ENCODE measurements around the gene PTPRD.

PTPRD gene

DNA sequence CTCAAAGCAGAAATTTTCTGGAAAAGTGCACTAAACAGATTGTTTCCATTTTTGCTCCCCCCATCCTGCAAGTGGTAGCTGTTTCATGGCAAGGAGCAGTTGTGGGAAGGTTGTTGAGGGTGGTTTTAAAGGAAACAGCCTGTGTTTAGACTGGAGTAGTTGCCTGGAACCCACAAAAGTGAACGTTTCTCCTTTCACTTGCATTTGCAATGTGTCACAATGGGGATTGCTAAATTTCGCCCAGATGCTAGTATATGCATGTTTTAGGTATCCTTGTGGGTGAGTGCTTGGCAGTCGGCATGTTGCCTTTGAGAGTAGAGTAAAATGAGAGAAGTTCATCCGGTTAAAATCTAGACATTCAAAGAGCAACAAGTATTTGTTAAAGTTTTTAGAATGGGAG is 1713.3 kb downstream of the PTPRD start:
- H3K4me3 ChIP-seq (ENCODE audit: low read depth, low read length) = no peak overlapping the region
- TF ChIP-seq, protein P1, sequence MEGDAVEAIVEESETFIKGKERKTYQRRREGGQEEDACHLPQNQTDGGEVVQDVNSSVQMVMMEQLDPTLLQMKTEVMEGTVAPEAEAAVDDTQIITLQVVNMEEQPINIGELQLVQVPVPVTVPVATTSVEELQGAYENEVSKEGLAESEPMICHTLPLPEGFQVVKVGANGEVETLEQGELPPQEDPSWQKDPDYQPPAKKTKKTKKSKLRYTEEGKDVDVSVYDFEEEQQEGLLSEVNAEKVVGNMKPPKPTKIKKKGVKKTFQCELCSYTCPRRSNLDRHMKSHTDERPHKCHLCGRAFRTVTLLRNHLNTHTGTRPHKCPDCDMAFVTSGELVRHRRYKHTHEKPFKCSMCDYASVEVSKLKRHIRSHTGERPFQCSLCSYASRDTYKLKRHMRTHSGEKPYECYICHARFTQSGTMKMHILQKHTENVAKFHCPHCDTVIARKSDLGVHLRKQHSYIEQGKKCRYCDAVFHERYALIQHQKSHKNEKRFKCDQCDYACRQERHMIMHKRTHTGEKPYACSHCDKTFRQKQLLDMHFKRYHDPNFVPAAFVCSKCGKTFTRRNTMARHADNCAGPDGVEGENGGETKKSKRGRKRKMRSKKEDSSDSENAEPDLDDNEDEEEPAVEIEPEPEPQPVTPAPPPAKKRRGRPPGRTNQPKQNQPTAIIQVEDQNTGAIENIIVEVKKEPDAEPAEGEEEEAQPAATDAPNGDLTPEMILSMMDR (IDR thresholded peaks at IDR 0.05; ENCODE audit: low read depth, low read length) = no peak

DNA sequence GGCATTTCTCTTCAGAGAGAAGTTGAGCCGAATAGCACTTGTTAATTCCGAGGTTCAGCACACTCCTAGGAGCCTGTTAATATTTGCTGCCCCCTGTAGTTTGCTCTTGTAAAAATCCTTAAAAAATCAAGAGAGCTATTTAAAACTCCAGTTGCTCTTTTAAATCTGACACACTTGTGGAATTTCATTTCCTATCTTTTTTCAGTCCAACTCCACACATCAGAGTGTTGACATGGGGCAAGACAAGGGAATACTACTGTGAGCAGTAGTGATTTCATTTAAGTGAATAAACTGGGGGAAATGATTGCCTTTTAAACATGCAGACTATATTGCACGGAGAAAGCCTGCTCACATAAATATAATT is 1717.0 kb downstream of the PTPRD start:
- H3K4me3 ChIP-seq (ENCODE audit: low read depth, low read length) = no peak overlapping the region
- TF ChIP-seq, protein P1 (IDR thresholded peaks at IDR 0.05; ENCODE audit: low read depth, low read length) = no peak

DNA sequence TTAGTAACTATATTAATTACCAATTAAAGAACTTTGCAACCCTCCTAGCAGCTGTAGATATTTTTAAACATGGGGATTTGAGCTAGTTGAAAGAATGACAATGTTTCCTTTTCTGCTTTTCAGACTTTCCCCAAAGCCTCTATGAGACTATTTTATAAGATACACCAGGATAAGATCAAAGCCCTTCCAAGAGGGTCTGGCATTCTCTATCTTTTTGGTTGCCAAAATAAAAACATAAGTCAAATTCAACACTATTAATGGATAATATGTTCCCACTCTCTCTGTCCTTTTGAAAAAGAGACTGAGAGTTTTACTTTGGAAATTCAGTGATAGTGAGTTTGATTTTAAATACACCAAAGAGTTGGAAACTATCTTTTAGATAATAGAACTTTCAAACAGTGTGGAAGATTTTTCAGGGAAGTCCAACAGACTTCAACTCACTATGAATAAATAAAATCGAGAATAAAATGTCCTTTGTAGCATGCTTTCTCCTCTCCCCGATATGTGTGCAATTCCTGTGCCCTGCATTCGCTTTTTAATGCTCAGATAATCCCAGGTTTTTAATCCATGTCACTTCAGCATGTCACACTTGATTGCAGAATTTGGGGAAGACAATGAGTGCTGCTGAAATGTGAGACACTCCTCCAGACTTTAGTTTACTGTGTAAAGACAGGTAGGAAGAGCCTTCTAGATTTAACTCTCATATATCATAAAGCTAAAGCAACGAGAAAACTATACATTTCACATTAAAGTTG is 1717.5 kb downstream of the PTPRD start:
- TF ChIP-seq, protein P1 (IDR thresholded peaks at IDR 0.05; ENCODE audit: low read depth, low read length) = no peak
- H3K4me3 ChIP-seq (ENCODE audit: low read depth, low read length) = no peak overlapping the region

GRCh38 chr9:8890695-8891094 is 1722.1 kb downstream of the PTPRD start:
- TF ChIP-seq, protein P1 (IDR thresholded peaks at IDR 0.05; ENCODE audit: low read depth, low read length) = no peak

GRCh38 chr9:8889100-8889499 is 1723.7 kb downstream of the PTPRD start:
- H3K4me3 ChIP-seq (ENCODE audit: low read depth, low read length) = no peak overlapping the region
- TF ChIP-seq, protein P1 (IDR thresholded peaks at IDR 0.05; ENCODE audit: low read depth, low read length) = no peak

More at GRCh38 chr9:8890695-8891094, 1722.1 kb downstream of the PTPRD start:
- no peak overlapping the region for H3K4me3 ChIP-seq (ENCODE audit: low read depth, low read length)

DNA sequence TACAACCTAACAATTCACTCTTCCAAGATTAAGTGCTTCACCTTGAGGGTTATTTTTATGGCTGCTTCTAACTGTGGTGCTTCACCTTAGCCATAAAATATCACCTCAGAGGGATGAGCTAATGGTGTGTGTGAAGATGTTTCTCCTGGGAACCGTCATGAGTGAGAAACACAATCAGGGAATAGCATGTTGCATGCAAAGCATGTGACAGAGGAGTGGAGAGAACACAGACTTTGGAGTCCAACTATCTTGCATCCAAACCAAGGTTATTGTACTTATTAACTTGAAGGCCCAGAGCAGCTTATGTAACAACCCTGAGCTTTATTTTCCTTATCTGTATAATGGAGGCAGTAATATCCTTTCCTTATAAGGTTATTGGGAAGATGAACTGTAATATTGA is 1724.2 kb downstream of the PTPRD start:
- no peak overlapping the region for H3K4me3 ChIP-seq (ENCODE audit: low read depth, low read length)
- TF ChIP-seq, protein P1 (IDR thresholded peaks at IDR 0.05; ENCODE audit: low read depth, low read length) = no peak

DNA sequence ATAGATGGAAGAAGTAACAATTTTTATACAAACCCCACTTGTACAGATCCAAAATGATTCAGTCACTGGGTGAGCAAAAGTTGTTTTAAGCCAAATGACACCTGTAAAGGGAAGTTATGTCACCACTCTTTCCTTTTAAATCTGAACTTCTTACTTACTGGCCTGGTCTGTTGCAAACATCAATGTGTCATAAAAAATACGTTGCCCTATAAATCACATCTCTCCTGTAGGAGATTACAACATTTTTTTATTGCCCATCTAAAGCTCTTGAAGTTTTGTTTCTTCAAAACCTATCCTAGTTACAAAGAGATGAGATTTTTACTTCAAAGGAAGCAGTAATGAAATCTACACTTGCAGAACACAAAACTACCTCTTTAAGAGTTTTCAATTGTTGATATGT is 1725.4 kb downstream of the PTPRD start:
- TF ChIP-seq, protein P1 (IDR thresholded peaks at IDR 0.05; ENCODE audit: low read depth, low read length) = no peak
- H3K4me3 ChIP-seq (ENCODE audit: low read depth, low read length) = no peak overlapping the region
